ENCODE data around the gene MOB4.

MOB4 gene

DNA sequence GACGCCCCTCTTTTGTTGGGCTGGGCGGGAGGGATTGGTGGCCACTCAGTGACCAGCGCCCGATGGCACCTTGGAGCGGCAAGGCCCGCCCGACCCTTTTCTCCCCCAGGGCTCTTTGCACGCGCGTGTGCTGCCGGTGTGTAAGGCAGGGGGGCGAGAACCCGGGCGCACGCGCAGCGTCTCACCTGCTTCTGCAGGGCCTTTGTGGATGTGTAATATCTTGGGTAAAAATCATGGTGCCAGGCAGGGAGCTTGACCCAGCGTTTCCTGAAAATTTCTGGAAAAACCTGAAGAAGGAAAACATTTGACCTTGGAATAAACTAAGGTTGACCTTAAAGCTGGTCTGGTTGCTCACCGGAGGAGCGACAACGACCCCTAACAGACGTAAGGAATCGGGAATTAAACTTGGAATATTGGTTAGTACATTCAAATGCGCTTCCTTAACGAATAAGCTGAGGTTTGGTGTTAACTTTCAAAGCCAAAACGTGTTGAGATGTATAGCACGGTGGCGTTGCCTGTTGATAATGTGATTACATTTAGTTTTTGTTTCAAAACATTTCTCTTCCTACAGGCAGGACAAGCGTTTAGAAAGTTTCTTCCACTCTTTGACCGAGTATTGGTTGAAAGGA, 15.2 kb upstream of the MOB4 start:
- H3K27ac ChIP-seq = peak overlapping the region; percentile 95
- TF ChIP-seq, protein P1, sequence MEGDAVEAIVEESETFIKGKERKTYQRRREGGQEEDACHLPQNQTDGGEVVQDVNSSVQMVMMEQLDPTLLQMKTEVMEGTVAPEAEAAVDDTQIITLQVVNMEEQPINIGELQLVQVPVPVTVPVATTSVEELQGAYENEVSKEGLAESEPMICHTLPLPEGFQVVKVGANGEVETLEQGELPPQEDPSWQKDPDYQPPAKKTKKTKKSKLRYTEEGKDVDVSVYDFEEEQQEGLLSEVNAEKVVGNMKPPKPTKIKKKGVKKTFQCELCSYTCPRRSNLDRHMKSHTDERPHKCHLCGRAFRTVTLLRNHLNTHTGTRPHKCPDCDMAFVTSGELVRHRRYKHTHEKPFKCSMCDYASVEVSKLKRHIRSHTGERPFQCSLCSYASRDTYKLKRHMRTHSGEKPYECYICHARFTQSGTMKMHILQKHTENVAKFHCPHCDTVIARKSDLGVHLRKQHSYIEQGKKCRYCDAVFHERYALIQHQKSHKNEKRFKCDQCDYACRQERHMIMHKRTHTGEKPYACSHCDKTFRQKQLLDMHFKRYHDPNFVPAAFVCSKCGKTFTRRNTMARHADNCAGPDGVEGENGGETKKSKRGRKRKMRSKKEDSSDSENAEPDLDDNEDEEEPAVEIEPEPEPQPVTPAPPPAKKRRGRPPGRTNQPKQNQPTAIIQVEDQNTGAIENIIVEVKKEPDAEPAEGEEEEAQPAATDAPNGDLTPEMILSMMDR (conservative IDR thresholded peaks at IDR 0.05) = no peak

DNA sequence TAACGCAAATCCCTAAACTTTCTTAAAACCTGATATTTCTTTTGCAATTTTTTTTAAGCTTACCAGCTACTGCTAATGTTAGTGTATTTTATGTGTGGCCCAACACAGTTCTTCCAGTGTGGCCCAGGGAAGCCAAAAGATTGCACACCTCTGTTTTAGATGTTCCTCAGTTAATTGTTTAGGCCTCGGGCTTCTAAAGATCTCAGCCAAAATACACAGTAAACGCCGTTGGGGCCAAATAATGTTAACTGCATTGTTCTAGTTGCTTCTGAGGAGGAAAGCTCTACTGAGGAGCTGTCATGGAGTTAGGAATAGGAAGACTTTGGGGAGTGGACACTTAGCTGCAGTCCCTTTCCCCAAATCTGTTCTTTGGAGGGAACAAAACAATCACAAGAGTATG, 13.7 kb upstream of the MOB4 start:
- TF ChIP-seq, protein P1 (conservative IDR thresholded peaks at IDR 0.05) = no peak
- H3K27ac ChIP-seq = peak overlapping the region; percentile 95

DNA sequence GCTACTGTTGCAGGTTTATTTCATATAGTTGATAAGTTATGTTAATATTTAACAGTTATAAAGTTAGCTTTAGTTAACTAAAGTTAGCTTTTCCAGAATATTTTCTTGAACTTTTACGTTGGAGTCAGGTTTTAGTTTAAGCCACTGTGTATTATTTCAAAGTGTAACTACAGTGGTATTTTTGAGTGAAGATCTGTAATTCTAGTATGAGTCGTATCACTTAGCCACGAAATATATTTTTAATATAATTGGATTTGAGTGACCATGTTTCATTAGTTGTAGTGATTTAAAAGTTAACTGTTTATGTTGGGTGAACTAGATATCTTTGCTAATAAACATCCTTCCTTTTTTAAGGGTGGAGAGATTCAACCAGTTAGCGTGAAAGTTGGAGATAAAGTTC, 13.2 kb upstream of the MOB4 start:
- peak overlapping the region; percentile 95 for H3K27ac ChIP-seq
- TF ChIP-seq, protein P1 (conservative IDR thresholded peaks at IDR 0.05) = no peak

DNA sequence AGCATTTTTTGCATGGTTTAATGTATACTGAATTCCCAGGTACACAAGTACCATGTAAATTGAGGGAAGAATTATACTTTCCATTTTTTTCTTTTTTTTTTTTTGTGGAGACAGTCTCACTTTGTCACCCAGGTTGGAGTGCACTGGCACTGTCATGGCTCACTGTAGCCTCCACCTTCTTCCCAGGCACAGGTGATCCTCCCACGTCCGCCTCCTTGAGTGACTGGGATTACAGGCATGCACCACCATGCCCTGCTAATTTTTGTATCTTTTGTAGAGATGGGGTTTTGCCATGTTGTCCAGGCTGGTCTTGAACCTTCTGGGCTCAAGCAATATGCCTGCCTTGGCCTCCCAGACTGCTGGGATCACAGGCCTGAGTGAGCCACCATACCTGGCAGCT, 11.9 kb upstream of the MOB4 start:
- TF ChIP-seq, protein P1 (conservative IDR thresholded peaks at IDR 0.05) = no peak
- peak overlapping the region; percentile 95; the same call in 1 of the 2 replicates for H3K27ac ChIP-seq

DNA sequence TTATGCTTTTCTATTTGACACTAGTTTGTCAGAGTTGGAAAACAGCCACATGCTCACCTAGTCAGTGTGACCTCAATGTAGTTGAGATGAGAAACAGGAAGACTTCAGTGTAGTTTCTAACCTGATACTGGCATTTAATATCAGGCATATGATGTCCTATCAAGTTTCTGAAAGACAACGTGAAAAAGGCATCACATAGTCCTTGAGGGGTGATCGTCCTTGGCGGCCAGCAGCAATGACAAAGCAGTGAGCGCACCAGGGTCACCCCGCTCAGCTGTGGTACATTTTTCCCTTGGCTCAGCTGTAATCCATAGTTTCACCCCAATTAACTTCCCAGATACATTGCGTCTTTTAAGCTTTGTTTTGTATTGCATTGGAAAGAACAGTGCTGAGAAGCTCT, 11.4 kb upstream of the MOB4 start:
- TF ChIP-seq, protein P1 (conservative IDR thresholded peaks at IDR 0.05) = no peak
- no peak overlapping the region for H3K27ac ChIP-seq

DNA sequence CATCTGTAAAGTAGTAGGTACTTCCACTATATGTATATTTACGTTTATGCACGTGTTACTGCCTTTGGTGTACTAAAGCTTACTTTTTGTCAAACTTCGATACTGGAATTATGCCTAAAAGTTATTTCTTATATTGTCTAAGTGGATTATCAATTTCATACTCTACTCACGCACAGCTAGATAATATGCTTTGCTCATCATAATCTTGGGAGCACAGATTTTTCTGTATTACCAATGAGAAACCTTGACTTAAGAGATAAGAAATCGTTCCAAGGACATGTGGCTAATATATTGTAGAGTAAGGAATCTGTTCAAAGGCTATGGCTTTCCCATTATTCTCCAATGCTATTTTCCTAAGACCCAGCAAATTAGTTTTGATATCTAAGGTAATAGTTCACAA, 9.2 kb upstream of the MOB4 start:
- TF ChIP-seq, protein P1 (conservative IDR thresholded peaks at IDR 0.05) = no peak
- H3K27ac ChIP-seq = no peak overlapping the region

DNA sequence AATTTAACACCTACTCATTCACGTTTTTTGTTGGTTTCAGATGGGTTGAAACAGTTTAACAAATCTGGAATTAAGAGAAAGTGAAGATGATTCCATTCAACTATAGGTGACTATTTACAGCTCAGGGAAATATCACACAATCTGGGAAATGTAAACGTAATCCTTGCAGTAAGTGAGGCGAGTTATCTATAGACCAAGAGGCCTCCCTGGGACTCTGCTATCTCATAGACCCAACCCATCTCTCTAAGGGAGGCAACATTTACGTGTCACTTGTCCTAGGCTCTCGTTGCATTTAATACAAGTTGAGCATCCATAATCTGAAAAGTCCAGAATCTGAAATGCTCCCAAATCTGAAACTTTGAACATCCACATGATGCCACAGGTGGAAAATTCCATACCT, 2.0 kb upstream of the MOB4 start:
- TF ChIP-seq, protein P1 (conservative IDR thresholded peaks at IDR 0.05) = no peak
- peak overlapping the region; percentile 98 for H3K27ac ChIP-seq
